ENCODE measurements around the gene DRG1. TPM values are rescaled to one million over a fixed set of nuclear protein-coding genes. Genes with fewer than 3 reads are reported as not detected.

Gene DRG1
- total RNA-seq, 1 experiment from 2014 or later = 84.8 TPM

- H3K4me3 Mint-ChIP-seq (ENCODE audit: unreplicated experiment) = no peak overlapping the region
- no peaks in the 10 kb centered on the region for H3K27me3 Mint-ChIP-seq (ENCODE audit: insufficient read depth, unreplicated experiment)
- TF ChIP-seq, protein P1, sequence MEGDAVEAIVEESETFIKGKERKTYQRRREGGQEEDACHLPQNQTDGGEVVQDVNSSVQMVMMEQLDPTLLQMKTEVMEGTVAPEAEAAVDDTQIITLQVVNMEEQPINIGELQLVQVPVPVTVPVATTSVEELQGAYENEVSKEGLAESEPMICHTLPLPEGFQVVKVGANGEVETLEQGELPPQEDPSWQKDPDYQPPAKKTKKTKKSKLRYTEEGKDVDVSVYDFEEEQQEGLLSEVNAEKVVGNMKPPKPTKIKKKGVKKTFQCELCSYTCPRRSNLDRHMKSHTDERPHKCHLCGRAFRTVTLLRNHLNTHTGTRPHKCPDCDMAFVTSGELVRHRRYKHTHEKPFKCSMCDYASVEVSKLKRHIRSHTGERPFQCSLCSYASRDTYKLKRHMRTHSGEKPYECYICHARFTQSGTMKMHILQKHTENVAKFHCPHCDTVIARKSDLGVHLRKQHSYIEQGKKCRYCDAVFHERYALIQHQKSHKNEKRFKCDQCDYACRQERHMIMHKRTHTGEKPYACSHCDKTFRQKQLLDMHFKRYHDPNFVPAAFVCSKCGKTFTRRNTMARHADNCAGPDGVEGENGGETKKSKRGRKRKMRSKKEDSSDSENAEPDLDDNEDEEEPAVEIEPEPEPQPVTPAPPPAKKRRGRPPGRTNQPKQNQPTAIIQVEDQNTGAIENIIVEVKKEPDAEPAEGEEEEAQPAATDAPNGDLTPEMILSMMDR (IDR thresholded peaks at IDR 0.05; ENCODE audit: unreplicated experiment) = no peak
- intact Hi-C loops (cut with micrococcal nuclease) = no loop called here
- H3K9me3 Mint-ChIP-seq (ENCODE audit: unreplicated experiment) = no peaks in the 10 kb centered on the region
- H3K36me3 Mint-ChIP-seq (ENCODE audit: insufficient read depth, unreplicated experiment) = peaks cover 100% of the 10 kb centered on the region
- peak overlapping the region; percentile 19 for H3K27ac Mint-ChIP-seq (ENCODE audit: low read depth, unreplicated experiment)
- DNase-seq (ENCODE audit: unreplicated experiment) = no peak
- ChIA-PET CTCF (no interaction called here), POLR2A (no interaction called here)
- BruUV-seq (replicated peaks) = no TSS peak
- H3K4me1 Mint-ChIP-seq (ENCODE audit: insufficient read depth, unreplicated experiment) = no peaks in the 10 kb centered on the region
Observed at GRCh38 chr22:31425331-31426050, 26.1 kb downstream of the DRG1 start.

- Mint-ChIP-seq H3K36me3 (ENCODE audit: insufficient read depth, unreplicated experiment) (peaks cover 94% of the 10 kb centered on the region), H3K4me1 (ENCODE audit: insufficient read depth, unreplicated experiment) (no peaks in the 10 kb centered on the region), H3K4me3 (ENCODE audit: unreplicated experiment) (no peak overlapping the region), H3K27ac (ENCODE audit: low read depth, unreplicated experiment) (no peak overlapping the region), H3K9me3 (ENCODE audit: unreplicated experiment) (no peaks in the 10 kb centered on the region), H3K27me3 (ENCODE audit: insufficient read depth, unreplicated experiment) (no peaks in the 10 kb centered on the region)
- CTCF ChIA-PET = interaction anchor here (0.8 to 1.2 kb wide), 2 partner anchors 10 to 20 kb away, joined by 3 to 5 read pairs; no protein-coding TSS in a partner anchor
- intact Hi-C loops (cut with micrococcal nuclease) = no loop called here
- POLR2A ChIA-PET = interaction anchor here (0.5 to 0.9 kb wide), 2 partner anchors 20 to 78 kb away, joined by 3 read pairs; no protein-coding TSS in a partner anchor
- no peak for DNase-seq (ENCODE audit: unreplicated experiment)
- no TSS peak for BruUV-seq (replicated peaks)
- TF ChIP-seq, protein P1 (IDR thresholded peaks at IDR 0.05; ENCODE audit: unreplicated experiment) = no peak
Observed at GRCh38 chr22:31431950-31432349, 32.5 kb downstream of the DRG1 start.

GRCh38 chr22:31436132-31436531 is 36.7 kb downstream of the DRG1 start:
- ChIA-PET CTCF (interaction anchor here (1.9 kb wide), 1 partner anchor 15 kb away, joined by 17 read pairs; no protein-coding TSS in a partner anchor), POLR2A (interaction anchor here (1.1 kb wide), 1 partner anchor 195 kb away, joined by 4 read pairs; no protein-coding TSS in a partner anchor)
- Mint-ChIP-seq H3K4me1 (ENCODE audit: insufficient read depth, unreplicated experiment) (no peaks in the 10 kb centered on the region), H3K9me3 (ENCODE audit: unreplicated experiment) (no peaks in the 10 kb centered on the region), H3K36me3 (ENCODE audit: insufficient read depth, unreplicated experiment) (peaks cover 87% of the 10 kb centered on the region), H3K4me3 (ENCODE audit: unreplicated experiment) (no peak overlapping the region), H3K27ac (ENCODE audit: low read depth, unreplicated experiment) (no peak overlapping the region), H3K27me3 (ENCODE audit: insufficient read depth, unreplicated experiment) (no peaks in the 10 kb centered on the region)
- no TSS peak for BruUV-seq (replicated peaks)
- intact Hi-C loops (cut with micrococcal nuclease) = no loop called here
- DNase-seq (ENCODE audit: unreplicated experiment) = no peak
- TF ChIP-seq, protein P1 (IDR thresholded peaks at IDR 0.05; ENCODE audit: unreplicated experiment) = no peak

- Mint-ChIP-seq H3K36me3 (ENCODE audit: insufficient read depth, unreplicated experiment) (peaks cover 86% of the 10 kb centered on the region), H3K4me3 (ENCODE audit: unreplicated experiment) (no peak overlapping the region), H3K4me1 (ENCODE audit: insufficient read depth, unreplicated experiment) (no peaks in the 10 kb centered on the region), H3K27ac (ENCODE audit: low read depth, unreplicated experiment) (no peak overlapping the region), H3K27me3 (ENCODE audit: insufficient read depth, unreplicated experiment) (no peaks in the 10 kb centered on the region), H3K9me3 (ENCODE audit: unreplicated experiment) (no peaks in the 10 kb centered on the region)
- ChIA-PET CTCF (no interaction called here), POLR2A (interaction anchor here (0.9 to 1.4 kb wide), 2 partner anchors 9 to 17 kb away, joined by 3 read pairs; no protein-coding TSS in a partner anchor)
- BruUV-seq (replicated peaks) = no TSS peak
- intact Hi-C loops (cut with micrococcal nuclease) = no loop called here
- TF ChIP-seq, protein P1 (IDR thresholded peaks at IDR 0.05; ENCODE audit: unreplicated experiment) = no peak
- DNase-seq (ENCODE audit: unreplicated experiment) = no peak
Observed at GRCh38 chr22:31439808-31440207, 40.4 kb downstream of the DRG1 start.
